A549 (cell line): Measurements from ENCODE around the gene MBLAC1. TPM values are rescaled to one million over a fixed set of nuclear protein-coding genes. Genes with fewer than 3 reads are reported as not detected.
"Not testable (repeated sequence)": the region's sequence is repeated elsewhere in the genome, so short reads cannot be mapped to it uniquely, and the experiment has no call there.

Source experiments
- ATAC-seq, 2 experiments: fragments of 200-7000 bp in 1 of 2; fragments of >200 bp in 1 of 2; cut with Nextera tagmentation in 1 of 2; cut with Tn5 transposase in 1 of 2; 3 replicates each; pipeline versions ENCODE4 v1.8.0 to v1.9.1; 2018 to 2020; ENCODE audit warnings: mild to moderate bottlenecking in 1 of 2, moderate library complexity in 1 of 2
- CTCF ChIA-PET: fragments of 300-600 bp; sonication (Branson Sonifier 250); formaldehyde crosslinking; extraction: SDS; loops from one replicate; lab custom pipeline; 2021; ENCODE audit warnings: antibody characterized with exemption, inconsistent platforms; lab: Yijun Ruan, JAX
- POLR2A ChIA-PET: fragments of 350-600 bp; formaldehyde crosslinking; extraction: SDS; loops from one replicate; lab custom pipeline; 2021; ENCODE audit warnings: antibody characterized with exemption, inconsistent platforms; lab: Yijun Ruan, JAX
- DNase-seq, 2 experiments: peaks; one replicate each; pipeline versions ENCODE4 v3.0.0 to v3.0.0-alpha.2; 2011 to 2016; ENCODE audit warnings: low read depth in 1 of 2, low spot score in 1 of 2
- FAIRE-seq: peaks from 2 replicates; lab custom pipeline; 2011; peaks lifted over from hg19 to GRCh38; lab: Jason Lieb, UNC
- H3K27ac ChIP-seq, 2 experiments: fragments of >200 bp; sonication (Bioruptor Twin); formaldehyde crosslinking; 3 replicates each; pipeline ENCODE4 v1.5.1; 2016 to 2017
- H3K4me1 ChIP-seq: fragments of >200 bp; sonication (Bioruptor Twin); formaldehyde crosslinking; 3 replicates; pipeline ENCODE4 v1.6.1; 2016
- H3K4me2 ChIP-seq: fragments of >200 bp; sonication (Bioruptor Twin); formaldehyde crosslinking; 3 replicates; pipeline ENCODE4 v1.6.1; 2016
- H3K4me3 ChIP-seq: fragments of >200 bp; sonication (Bioruptor Twin); formaldehyde crosslinking; 3 replicates; pipeline ENCODE4 v1.5.1; 2016
- H3K9me3 ChIP-seq: fragments of >200 bp; sonication (Bioruptor Twin); formaldehyde crosslinking; 3 replicates; pipeline ENCODE4 v1.6.1; 2016
- BHLHE40 ChIP-seq: IDR thresholded peaks from 2 replicates; pipeline ENCODE4 v1.6.1; 2012; ENCODE audit warnings: low read depth, low read length, inconsistent platforms
- CBX8 ChIP-seq: fragments of 200-600 bp; sonication (generic); IDR thresholded peaks from 2 replicates; pipeline ENCODE4 v1.6.1; 2016
- CHD2 ChIP-seq: fragments of 150-350 bp; IDR thresholded peaks from 2 replicates; pipeline ENCODE4 v1.6.1; 2014; ENCODE audit warnings: low read length; ENCODE audit not compliant: partially characterized antibody
- E2F6 ChIP-seq: IDR thresholded peaks from 2 replicates; pipeline ENCODE4 v1.6.1; 2012; ENCODE audit warnings: low read depth, borderline replicate concordance
- EHF ChIP-seq: fragments of 250-450 bp; sonication (Bioruptor Pico); IDR thresholded peaks from 2 replicates; pipeline ENCODE4 v1.5.0; 2020; ENCODE audit warnings: mild to moderate bottlenecking
- ESRRA ChIP-seq: fragments of 150-350 bp; IDR thresholded peaks from 2 replicates; pipeline ENCODE4 v1.6.1; 2014; ENCODE audit warnings: mild to moderate bottlenecking, low read length, borderline replicate concordance
- HOXB13 ChIP-seq: fragments of 250-450 bp; sonication (Bioruptor Pico); IDR thresholded peaks from 2 replicates; pipeline ENCODE4 v1.5.0; 2020; ENCODE audit warnings: low read depth, mild to moderate bottlenecking, moderate library complexity
- KDM1A ChIP-seq: fragments of 200-600 bp; sonication (generic); IDR thresholded peaks from 2 replicates; pipeline ENCODE4 v1.6.1; 2016; ENCODE audit warnings: low read depth, mild to moderate bottlenecking
- MAFK ChIP-seq: fragments of 450-650 bp; IDR thresholded peaks from 2 replicates; pipeline ENCODE4 v1.6.1; 2014; ENCODE audit not compliant: partially characterized antibody
- MAX ChIP-seq: IDR thresholded peaks from 2 replicates; pipeline ENCODE4 v1.6.1; 2012
- MAZ ChIP-seq: fragments of 150-350 bp; IDR thresholded peaks from 2 replicates; pipeline ENCODE4 v1.6.1; 2014; ENCODE audit warnings: antibody characterized with exemption, low read depth, low read length, borderline replicate concordance
- NFE2L2 ChIP-seq: fragments of 150-350 bp; conservative IDR thresholded peaks from 2 replicates; pipeline ENCODE4 v1.6.1; 2014; ENCODE audit warnings: low read length
- NR3C1 ChIP-seq: fragments of >200 bp; sonication (Bioruptor Twin); formaldehyde crosslinking; IDR thresholded peaks from 3 replicates; pipeline ENCODE4 v1.6.1; 2017
- POLR2A ChIP-seq: IDR thresholded peaks from 2 replicates; pipeline ENCODE4 v1.6.1; 2012; ENCODE audit warnings: mild to moderate bottlenecking, low read length
- POLR2AphosphoS2 ChIP-seq: conservative IDR thresholded peaks from 2 replicates; pipeline ENCODE4 v1.6.1; 2012; ENCODE audit warnings: low read length, improper control_type of control experiment, inconsistent platforms
- RAD21 ChIP-seq, 2 experiments: fragments of >200 bp in 1 of 2; sonication (Bioruptor Twin) in 1 of 2; formaldehyde crosslinking in 1 of 2; IDR thresholded peaks in 1 of 2; conservative IDR thresholded peaks in 1 of 2; 2 replicates in 1 of 2; 3 replicates in 1 of 2; pipeline ENCODE4 v1.6.1; 2012 to 2018; ENCODE audit warnings: inconsistent platforms in 1 of 2
- RARB ChIP-seq: fragments of 250-450 bp; sonication (Bioruptor Pico); IDR thresholded peaks from 2 replicates; pipeline ENCODE4 v1.8.0; 2021; ENCODE audit warnings: mild to moderate bottlenecking, moderate library complexity
- RNF2 ChIP-seq: fragments of 200-600 bp; sonication (generic); IDR thresholded peaks from 2 replicates; pipeline ENCODE4 v1.6.1; 2016; ENCODE audit warnings: low read depth, mild to moderate bottlenecking, antibody characterized with exemption, moderate library complexity, borderline replicate concordance
- ZC3H11A ChIP-seq: fragments of 450-650 bp; IDR thresholded peaks from 2 replicates; pipeline ENCODE4 v1.6.1; 2014; ENCODE audit warnings: antibody characterized with exemption, mild to moderate bottlenecking
- WGBS: methylation state at CpG from one replicate; pipeline ENCODE4 v1.1.6; 2017; ENCODE audit errors: missing lambda C conversion rate; 5-methylcytosine and 5-hydroxymethylcytosine counted together
- polyA plus RNA-seq, 4 experiments: library from polyadenylated mRNA; depleted of rRNA in 3 of 4; stranded (reverse); fragments of >200 nt; fragmentation: RNase III in 1 of 4; extraction: RNeasy Plus Mini Kit Qiagen cat#74134 plus additional on column Dnase treatment in 1 of 4; gene quantifications; 2 replicates in 3 of 4; 3 replicates in 1 of 4; pipeline ENCODE4 v1.2.3, GENCODE V29; 2011 to 2017
- TF ChIP-seq, protein P1 (sequence below): fragments of >200 bp; sonication (Bioruptor Twin); formaldehyde crosslinking; IDR thresholded peaks from 3 replicates; pipeline ENCODE4 v1.5.1; 2016
- TF ChIP-seq, protein P2 (sequence below): fragments of >200 bp; sonication (Bioruptor Twin); formaldehyde crosslinking; IDR thresholded peaks from 2 replicates; pipeline ENCODE4 v1.6.1; 2016
- TF ChIP-seq, protein P3 (sequence below): IDR thresholded peaks from 2 replicates; pipeline ENCODE4 v1.6.1; 2012

Gene MBLAC1
- polyA plus RNA-seq, 2 of the 4 experiments (the other 2 are of a cell fraction) = 0.63 to 2.6 TPM

GRCh38 chr7:100142461-100142860 is 15.7 kb downstream of the MBLAC1 start:
- FAIRE-seq (no peak), DNase-seq (no peak), ATAC-seq (no peak; a peak in 1 of 6 replicates)
- Histone ChIP-seq H3K9me3 (no peaks in the 10 kb centered on the region), H3K4me1 (no peaks in the 10 kb centered on the region), H3K4me3 (no peak overlapping the region), H3K4me2 (no peak overlapping the region), H3K27ac (no peak overlapping the region)
- TF ChIP-seq RAD21 (conservative IDR thresholded peaks at IDR 0.05 in 1 of 2, IDR thresholded peaks at IDR 0.05 in 1 of 2) = no peak
- TF ChIP-seq ESRRA = no peak
- no peak for TF ChIP-seq RNF2
- no peak for TF ChIP-seq NFE2L2
- TF ChIP-seq, protein P1, sequence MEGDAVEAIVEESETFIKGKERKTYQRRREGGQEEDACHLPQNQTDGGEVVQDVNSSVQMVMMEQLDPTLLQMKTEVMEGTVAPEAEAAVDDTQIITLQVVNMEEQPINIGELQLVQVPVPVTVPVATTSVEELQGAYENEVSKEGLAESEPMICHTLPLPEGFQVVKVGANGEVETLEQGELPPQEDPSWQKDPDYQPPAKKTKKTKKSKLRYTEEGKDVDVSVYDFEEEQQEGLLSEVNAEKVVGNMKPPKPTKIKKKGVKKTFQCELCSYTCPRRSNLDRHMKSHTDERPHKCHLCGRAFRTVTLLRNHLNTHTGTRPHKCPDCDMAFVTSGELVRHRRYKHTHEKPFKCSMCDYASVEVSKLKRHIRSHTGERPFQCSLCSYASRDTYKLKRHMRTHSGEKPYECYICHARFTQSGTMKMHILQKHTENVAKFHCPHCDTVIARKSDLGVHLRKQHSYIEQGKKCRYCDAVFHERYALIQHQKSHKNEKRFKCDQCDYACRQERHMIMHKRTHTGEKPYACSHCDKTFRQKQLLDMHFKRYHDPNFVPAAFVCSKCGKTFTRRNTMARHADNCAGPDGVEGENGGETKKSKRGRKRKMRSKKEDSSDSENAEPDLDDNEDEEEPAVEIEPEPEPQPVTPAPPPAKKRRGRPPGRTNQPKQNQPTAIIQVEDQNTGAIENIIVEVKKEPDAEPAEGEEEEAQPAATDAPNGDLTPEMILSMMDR = no peak
- no peak for TF ChIP-seq MAZ
- TF ChIP-seq, protein P2, sequence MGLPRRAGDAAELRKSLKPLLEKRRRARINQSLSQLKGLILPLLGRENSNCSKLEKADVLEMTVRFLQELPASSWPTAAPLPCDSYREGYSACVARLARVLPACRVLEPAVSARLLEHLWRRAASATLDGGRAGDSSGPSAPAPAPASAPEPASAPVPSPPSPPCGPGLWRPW = no peak
- no peak for TF ChIP-seq CBX8
- TF ChIP-seq EHF (CRISPR knock-in tag) = no peak
- no peak for TF ChIP-seq MAX
- TF ChIP-seq ZC3H11A = no peak
- TF ChIP-seq, protein P3, sequence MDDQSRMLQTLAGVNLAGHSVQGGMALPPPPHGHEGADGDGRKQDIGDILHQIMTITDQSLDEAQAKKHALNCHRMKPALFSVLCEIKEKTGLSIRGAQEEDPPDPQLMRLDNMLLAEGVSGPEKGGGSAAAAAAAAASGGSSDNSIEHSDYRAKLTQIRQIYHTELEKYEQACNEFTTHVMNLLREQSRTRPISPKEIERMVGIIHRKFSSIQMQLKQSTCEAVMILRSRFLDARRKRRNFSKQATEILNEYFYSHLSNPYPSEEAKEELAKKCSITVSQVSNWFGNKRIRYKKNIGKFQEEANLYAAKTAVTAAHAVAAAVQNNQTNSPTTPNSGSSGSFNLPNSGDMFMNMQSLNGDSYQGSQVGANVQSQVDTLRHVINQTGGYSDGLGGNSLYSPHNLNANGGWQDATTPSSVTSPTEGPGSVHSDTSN = no peak
- WGBS = 62% methylated on average over 3 of the region's 3 CpGs
- POLR2A ChIA-PET = no interaction called here
- CTCF ChIA-PET = interaction anchor here (0.8 to 23.1 kb wide), 2 partner anchors 8 to 76 kb away, joined by 3 to 245 read pairs; no protein-coding TSS in a partner anchor

- not testable (repeated sequence) for H3K4me2 ChIP-seq, FAIRE-seq
- 86% methylated on average over 4 of the region's 4 CpGs for WGBS
Observed at GRCh38 chr7:100146350-100146749, 19.6 kb downstream of the MBLAC1 start.

GRCh38 chr7:100147278-100147677 is 20.5 kb downstream of the MBLAC1 start:
- WGBS = 91% methylated on average over 2 of the region's 2 CpGs
- POLR2A ChIA-PET = interaction anchor here (3.1 kb wide), 1 partner anchor 14 kb away, joined by 16 read pairs; no protein-coding TSS in a partner anchor
- TF ChIP-seq, protein P2 = no peak
- TF ChIP-seq E2F6 = no peak
- TF ChIP-seq RNF2 = no peak
- TF ChIP-seq MAFK = no peak
- no peak for TF ChIP-seq POLR2AphosphoS2
- TF ChIP-seq ZC3H11A = no peak
- TF ChIP-seq ESRRA = no peak
- TF ChIP-seq RARB (CRISPR knock-in tag) = no peak
- no peak for TF ChIP-seq HOXB13 (CRISPR knock-in tag)
- no peak for TF ChIP-seq POLR2A
- no peak for TF ChIP-seq CHD2
- TF ChIP-seq NR3C1 = no peak
- no peak for TF ChIP-seq KDM1A
- no peak for TF ChIP-seq BHLHE40
- TF ChIP-seq, all 56 proteins: peak for 0
- FAIRE-seq (no peak), ATAC-seq (no peak), DNase-seq (no peak)
- CTCF ChIA-PET = interaction anchor here (1.4 to 23.1 kb wide), 3 partner anchors 12 to 91 kb away, joined by 3 to 245 read pairs (median 3); no protein-coding TSS in a partner anchor
- Histone ChIP-seq H3K4me1 (peaks cover 9% of the 10 kb centered on the region; the same call in 1 of the 3 replicates), H3K4me2 (no peak overlapping the region), H3K4me3 (no peak overlapping the region), H3K9me3 (no peaks in the 10 kb centered on the region), H3K27ac (no peak overlapping the region)

More at GRCh38 chr7:100146350-100146749, 19.6 kb downstream of the MBLAC1 start:
- ChIA-PET POLR2A (interaction anchor here (0.6 kb wide), 1 partner anchor 1745 kb away, joined by 3 read pairs; no protein-coding TSS in a partner anchor), CTCF (interaction anchor here (0.6 to 23.1 kb wide), 4 partner anchors 12 to 92 kb away, joined by 3 to 245 read pairs (median 3); no protein-coding TSS in a partner anchor)
- not testable (repeated sequence) for H3K27ac ChIP-seq, ATAC-seq, H3K4me3 ChIP-seq, H3K9me3 ChIP-seq, H3K4me1 ChIP-seq, DNase-seq
